ENCODE measurements around the gene ACP7.
"Not testable (repeated sequence)": the region's sequence is repeated elsewhere in the genome, so short reads cannot be mapped to it uniquely, and the experiment has no call there.

ACP7 gene

GRCh38 chr19:39110263-39110967 lies 26.2 kb downstream of the ACP7 start:
- peak; percentile 75 for DNase-seq

- DNase-seq, result peak; percentile 27
Observed at GRCh38 chr19:39111593-39112199, 27.5 kb downstream of the ACP7 start.

GRCh38 chr19:39112338-39112890 lies 28.2 kb downstream of the ACP7 start:
- DNase-seq, result no peak

- no peak for DNase-seq
Observed at GRCh38 chr19:39113199-39113598, 29.0 kb downstream of the ACP7 start.

- DNase-seq, result no peak
Observed at GRCh38 chr19:39115105-39115847, 31.1 kb downstream of the ACP7 start.

- DNase-seq, result not testable (repeated sequence)
Observed at GRCh38 chr19:39117023-39117422, 32.9 kb downstream of the ACP7 start.

GRCh38 chr19:39119830-39120229 lies 35.7 kb downstream of the ACP7 start:
- DNase-seq, result no peak

GRCh38 chr19:39122934-39123731 lies 39.0 kb downstream of the ACP7 start:
- no peak for DNase-seq

- DNase-seq, result no peak
Observed at GRCh38 chr19:39124136-39124764, 40.1 kb downstream of the ACP7 start.

- DNase-seq, result no peak
Observed at GRCh38 chr19:39125199-39125553, 41.0 kb downstream of the ACP7 start.

GRCh38 chr19:39125554-39126311 lies 41.6 kb downstream of the ACP7 start, which contains the start of gene PAK4:
TSS of gene PAK4 (plus strand) at chr19:39125786. CDS start at chr19:39169554, 43,768 bp downstream.
- peak; percentile 98 for DNase-seq

- DNase-seq, result no peak
Observed at GRCh38 chr19:39126312-39127187, 42.4 kb downstream of the ACP7 start.

- DNase-seq, result no peak
Observed at GRCh38 chr19:39127812-39128515, 43.8 kb downstream of the ACP7 start.

GRCh38 chr19:39128516-39129079 lies 44.4 kb downstream of the ACP7 start:
- no peak for DNase-seq

GRCh38 chr19:39129116-39129515 lies 44.9 kb downstream of the ACP7 start:
- no peak for DNase-seq

GRCh38 chr19:39130337-39131254 lies 46.4 kb downstream of the ACP7 start:
- DNase-seq, result peak; percentile 82

- peak; percentile 79 for DNase-seq
Observed at GRCh38 chr19:39131255-39131755, 47.1 kb downstream of the ACP7 start.

GRCh38 chr19:39132344-39132969 lies 48.3 kb downstream of the ACP7 start:
- no peak for DNase-seq
